Effector memory CD8-positive, alpha-beta T cell (primary cell): Measurements from ENCODE around the gene SPEN.
"Not testable (repeated sequence)": the region's sequence is repeated elsewhere in the genome, so short reads cannot be mapped to it uniquely, and the experiment has no call there.

Experiments
- ATAC-seq: fragments of 150-1000 bp; cut with Tn5 transposase; replicated peaks from 2 replicates; pipeline ENCODE4 v1.10.0; 2021; ENCODE audit warnings: mild to moderate bottlenecking, moderate library complexity
- DNase-seq, 3 experiments: peaks; one replicate each; pipeline ENCODE4 v3.0.0; 2021
- H3K27ac Mint-ChIP-seq, 2 donors: one replicate each; pipeline ENCODE4 v1.8.0; 2022; ENCODE audit warnings: mild to moderate bottlenecking in 2 of 2, mixed read lengths in 2 of 2, moderate library complexity in 2 of 2
- H3K27me3 Mint-ChIP-seq, 2 donors: one replicate each; pipeline ENCODE4 v1.8.0; 2022; ENCODE audit warnings: mixed read lengths in 2 of 2
- H3K36me3 Mint-ChIP-seq: one replicate; pipeline ENCODE4 v1.8.0; 2022; ENCODE audit warnings: mild to moderate bottlenecking, moderate library complexity, mixed read lengths; ENCODE audit not compliant: insufficient read depth
- H3K4me1 Mint-ChIP-seq, 2 donors: one replicate each; pipeline ENCODE4 v1.8.0; 2022; ENCODE audit warnings: low read depth in 2 of 2, mixed read lengths in 2 of 2
- H3K4me3 Mint-ChIP-seq, 2 donors: one replicate each; pipeline ENCODE4 v1.8.0; 2022; ENCODE audit warnings: mild to moderate bottlenecking in 2 of 2, mixed read lengths in 2 of 2, moderate library complexity in 2 of 2
- H3K9me3 Mint-ChIP-seq, 2 donors: one replicate each; pipeline ENCODE4 v1.8.0; 2022; ENCODE audit warnings: mixed read lengths in 2 of 2

SPEN gene

GRCh38 chr1:15881961-15882360, 34.5 kb downstream of the SPEN start:
- peak overlapping the region in 1 of 2 donors; percentile 83 for H3K27ac Mint-ChIP-seq
- no peak for ATAC-seq
- peaks cover 34 to 67% of the 10 kb centered on the region in 2 donors for H3K4me1 Mint-ChIP-seq

GRCh38 chr1:15882665-15883064, 35.2 kb downstream of the SPEN start:
- no peaks in the 10 kb centered on the region for H3K27me3 Mint-ChIP-seq
- H3K4me3 Mint-ChIP-seq: no peak overlapping the region
- H3K27ac Mint-ChIP-seq: peak overlapping the region in 1 of 2 donors; percentile 38
- peaks cover 34% of the 10 kb centered on the region for H3K36me3 Mint-ChIP-seq
- peaks cover 35 to 67% of the 10 kb centered on the region in 2 donors for H3K4me1 Mint-ChIP-seq
- no peak for DNase-seq
- H3K9me3 Mint-ChIP-seq: no peaks in the 10 kb centered on the region
- no peak for ATAC-seq

More at GRCh38 chr1:15881961-15882360, 34.5 kb downstream of the SPEN start:
- no peak overlapping the region for H3K4me3 Mint-ChIP-seq
- H3K36me3 Mint-ChIP-seq: peaks cover 28% of the 10 kb centered on the region
- no peaks in the 10 kb centered on the region for H3K9me3 Mint-ChIP-seq
- DNase-seq: no peak
- H3K27me3 Mint-ChIP-seq: no peaks in the 10 kb centered on the region

- Mint-ChIP-seq H3K27me3 (no peaks in the 10 kb centered on the region), H3K36me3 (peaks cover 31% of the 10 kb centered on the region), H3K4me3 (no peak overlapping the region), H3K4me1 (peaks cover 35 to 67% of the 10 kb centered on the region in 2 donors), H3K27ac (peak overlapping the region; percentile 14 to 66), H3K9me3 (no peaks in the 10 kb centered on the region)
- ATAC-seq (no peak), DNase-seq (no peak)
Observed at GRCh38 chr1:15883326-15883725, 35.8 kb downstream of the SPEN start.

GRCh38 chr1:15884477-15884876, 37.0 kb downstream of the SPEN start:
- H3K27ac Mint-ChIP-seq: peak overlapping the region; percentile 31 to 66
- no peak overlapping the region for H3K4me3 Mint-ChIP-seq
- no peaks in the 10 kb centered on the region for H3K9me3 Mint-ChIP-seq
- H3K27me3 Mint-ChIP-seq: no peaks in the 10 kb centered on the region
- DNase-seq (no peak), ATAC-seq (no peak)
- peaks cover 27% of the 10 kb centered on the region for H3K36me3 Mint-ChIP-seq
- peaks cover 32 to 60% of the 10 kb centered on the region in 2 donors for H3K4me1 Mint-ChIP-seq

- DNase-seq (no peak), ATAC-seq (no peak)
- H3K4me3 Mint-ChIP-seq: peak overlapping the region in 1 of 2 donors; percentile 5
- H3K4me1 Mint-ChIP-seq: peaks cover 32 to 65% of the 10 kb centered on the region in 2 donors
- H3K9me3 Mint-ChIP-seq: no peaks in the 10 kb centered on the region
- peaks cover 27% of the 10 kb centered on the region for H3K36me3 Mint-ChIP-seq
- peak overlapping the region in 1 of 2 donors; percentile 32 for H3K27ac Mint-ChIP-seq
- no peaks in the 10 kb centered on the region for H3K27me3 Mint-ChIP-seq
Observed at GRCh38 chr1:15885269-15885668, 37.8 kb downstream of the SPEN start.

GRCh38 chr1:15885701-15886610, 38.4 kb downstream of the SPEN start:
- Mint-ChIP-seq H3K27me3 (no peaks in the 10 kb centered on the region), H3K4me3 (no peak overlapping the region), H3K36me3 (peaks cover 26% of the 10 kb centered on the region), H3K4me1 (peaks cover 30 to 64% of the 10 kb centered on the region in 2 donors), H3K9me3 (no peaks in the 10 kb centered on the region), H3K27ac (peak overlapping the region; percentile 12 to 31)
- DNase-seq (no peak), ATAC-seq (peak; percentile 37)

GRCh38 chr1:15886611-15887167, 39.2 kb downstream of the SPEN start:
- Mint-ChIP-seq H3K4me3 (no peak overlapping the region), H3K9me3 (no peaks in the 10 kb centered on the region), H3K36me3 (peaks cover 32% of the 10 kb centered on the region), H3K27me3 (no peaks in the 10 kb centered on the region), H3K4me1 (peaks cover 26 to 58% of the 10 kb centered on the region in 2 donors), H3K27ac (peak overlapping the region; percentile 17 to 31)
- DNase-seq (no peak), ATAC-seq (no peak)

GRCh38 chr1:15892857-15893599, 45.5 kb downstream of the SPEN start:
- not testable (repeated sequence) for H3K4me3 Mint-ChIP-seq, H3K27me3 Mint-ChIP-seq, ATAC-seq, H3K9me3 Mint-ChIP-seq, DNase-seq
- Mint-ChIP-seq H3K36me3 (peaks cover 38% of the 10 kb centered on the region), H3K27ac (peak overlapping the region; percentile 8 to 67), H3K4me1 (peaks cover 9 to 35% of the 10 kb centered on the region in 2 donors)

GRCh38 chr1:15895233-15895632, 47.7 kb downstream of the SPEN start:
- H3K9me3 Mint-ChIP-seq: no peaks in the 10 kb centered on the region
- no peaks in the 10 kb centered on the region for H3K27me3 Mint-ChIP-seq
- H3K4me1 Mint-ChIP-seq: peaks cover 9 to 29% of the 10 kb centered on the region in 2 donors
- ATAC-seq (no peak), DNase-seq (no peak)
- H3K27ac Mint-ChIP-seq: no peak overlapping the region
- no peak overlapping the region for H3K4me3 Mint-ChIP-seq
- peaks cover 30% of the 10 kb centered on the region for H3K36me3 Mint-ChIP-seq

- not testable (repeated sequence) for H3K27me3 Mint-ChIP-seq, H3K4me3 Mint-ChIP-seq, H3K9me3 Mint-ChIP-seq, ATAC-seq, DNase-seq
- Mint-ChIP-seq H3K4me1 (peaks cover 6 to 30% of the 10 kb centered on the region in 2 donors), H3K36me3 (peaks cover 23% of the 10 kb centered on the region), H3K27ac (peak overlapping the region in 1 of 2 donors; percentile 76)
Observed at GRCh38 chr1:15896841-15897610, 49.5 kb downstream of the SPEN start.

GRCh38 chr1:15899266-15899665, 51.8 kb downstream of the SPEN start:
- Mint-ChIP-seq H3K9me3 (no peaks in the 10 kb centered on the region), H3K36me3 (peaks cover 23% of the 10 kb centered on the region), H3K4me1 (peaks cover 6 to 30% of the 10 kb centered on the region in 2 donors), H3K4me3 (no peak overlapping the region), H3K27me3 (no peaks in the 10 kb centered on the region), H3K27ac (no peak overlapping the region)
- no peak for ATAC-seq
- no peak for DNase-seq

GRCh38 chr1:15900662-15901279, 53.3 kb downstream of the SPEN start:
- no peak overlapping the region for H3K4me3 Mint-ChIP-seq
- H3K27me3 Mint-ChIP-seq: no peaks in the 10 kb centered on the region
- no peaks in the 10 kb centered on the region for H3K9me3 Mint-ChIP-seq
- no peak overlapping the region for H3K27ac Mint-ChIP-seq
- no peak for DNase-seq
- no peak for ATAC-seq
- H3K4me1 Mint-ChIP-seq: peaks cover 4 to 25% of the 10 kb centered on the region in 2 donors
- H3K36me3 Mint-ChIP-seq: peaks cover 26% of the 10 kb centered on the region
